DMS53 treated with DMSO at 0.1 percent for 48 hours (cell line): ENCODE data around the gene GJB3.
"Not testable (repeated sequence)": the region's sequence is repeated elsewhere in the genome, so short reads cannot be mapped to it uniquely, and the experiment has no call there.

ENCODE experiments used
- DNase-seq: peaks from one replicate; lab custom pipeline; 2025; ENCODE audit not compliant: unreplicated experiment; lab: John Stamatoyannopoulos, UW

GJB3 gene

DNA sequence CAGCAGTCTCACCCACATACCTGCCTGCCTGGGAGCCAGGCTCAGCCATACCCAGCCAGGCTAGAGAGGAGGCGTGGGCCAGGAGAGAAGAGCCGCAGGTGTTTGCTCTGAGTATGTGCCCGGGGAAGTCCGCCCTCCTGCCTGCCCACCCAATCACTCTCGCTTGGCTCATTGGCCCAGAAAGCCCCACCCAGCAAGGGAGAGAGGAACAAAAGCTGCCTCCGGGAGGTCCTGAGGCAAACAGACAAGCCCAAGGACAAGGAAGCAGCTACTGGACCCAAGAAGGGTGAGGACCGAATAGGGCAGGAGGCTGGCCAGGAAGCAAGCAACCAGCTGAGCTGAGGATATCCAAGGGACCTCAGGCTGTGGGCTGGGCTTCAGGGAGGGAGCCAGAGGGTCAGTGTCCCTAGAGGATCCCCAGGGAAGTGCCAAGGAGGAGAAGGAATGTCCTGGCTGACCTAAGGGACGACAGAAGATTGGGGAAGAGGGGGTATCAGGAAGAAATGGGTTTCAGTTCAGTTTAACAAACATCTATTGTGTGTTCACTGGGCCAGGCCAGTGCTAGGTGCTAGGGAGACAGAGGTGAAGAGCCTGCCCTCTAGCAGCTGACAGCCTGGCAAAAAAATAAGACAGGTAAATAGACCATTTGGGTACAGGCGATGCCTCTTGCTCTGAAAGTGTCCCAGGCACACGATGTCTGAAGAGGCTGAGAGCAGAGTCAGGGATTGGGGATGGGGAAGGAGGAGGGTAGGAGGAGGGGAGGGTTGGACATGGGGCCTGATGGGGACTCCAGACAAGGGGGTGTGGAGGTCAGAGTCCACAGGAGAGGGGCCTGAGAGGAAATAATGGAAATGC, 21.3 kb upstream of the GJB3 start, which contains the start of gene GJB4:
TSS of gene GJB4 (plus strand) at position 238 of the 855 bp plus-strand sequence. CDS start 1,515 bp downstream, outside the sequence.
- no peak for DNase-seq

DNA sequence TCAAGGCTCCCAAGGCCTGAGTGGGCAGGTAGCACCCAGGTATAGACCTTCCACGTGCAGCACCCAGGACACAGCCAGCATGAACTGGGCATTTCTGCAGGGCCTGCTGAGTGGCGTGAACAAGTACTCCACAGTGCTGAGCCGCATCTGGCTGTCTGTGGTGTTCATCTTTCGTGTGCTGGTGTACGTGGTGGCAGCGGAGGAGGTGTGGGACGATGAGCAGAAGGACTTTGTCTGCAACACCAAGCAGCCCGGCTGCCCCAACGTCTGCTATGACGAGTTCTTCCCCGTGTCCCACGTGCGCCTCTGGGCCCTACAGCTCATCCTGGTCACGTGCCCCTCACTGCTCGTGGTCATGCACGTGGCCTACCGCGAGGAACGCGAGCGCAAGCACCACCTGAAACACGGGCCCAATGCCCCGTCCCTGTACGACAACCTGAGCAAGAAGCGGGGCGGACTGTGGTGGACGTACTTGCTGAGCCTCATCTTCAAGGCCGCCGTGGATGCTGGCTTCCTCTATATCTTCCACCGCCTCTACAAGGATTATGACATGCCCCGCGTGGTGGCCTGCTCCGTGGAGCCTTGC, 19.7 kb upstream of the GJB3 start:
- no peak for DNase-seq

DNA sequence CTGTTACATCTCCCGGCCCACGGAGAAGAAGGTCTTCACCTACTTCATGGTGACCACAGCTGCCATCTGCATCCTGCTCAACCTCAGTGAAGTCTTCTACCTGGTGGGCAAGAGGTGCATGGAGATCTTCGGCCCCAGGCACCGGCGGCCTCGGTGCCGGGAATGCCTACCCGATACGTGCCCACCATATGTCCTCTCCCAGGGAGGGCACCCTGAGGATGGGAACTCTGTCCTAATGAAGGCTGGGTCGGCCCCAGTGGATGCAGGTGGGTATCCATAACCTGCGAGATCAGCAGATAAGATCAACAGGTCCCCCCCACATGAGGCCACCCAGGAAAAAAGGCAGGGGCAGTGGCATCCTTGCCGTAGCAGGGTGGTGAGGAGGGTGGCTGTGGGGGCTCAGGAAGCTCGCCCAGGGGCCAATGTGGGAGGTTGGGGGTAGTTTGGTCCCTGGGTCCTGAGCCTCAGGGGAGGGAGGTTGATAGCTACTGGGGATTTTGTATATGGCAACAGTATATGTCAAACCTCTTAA, 19.2 kb upstream of the GJB3 start:
- no peak for DNase-seq

DNA sequence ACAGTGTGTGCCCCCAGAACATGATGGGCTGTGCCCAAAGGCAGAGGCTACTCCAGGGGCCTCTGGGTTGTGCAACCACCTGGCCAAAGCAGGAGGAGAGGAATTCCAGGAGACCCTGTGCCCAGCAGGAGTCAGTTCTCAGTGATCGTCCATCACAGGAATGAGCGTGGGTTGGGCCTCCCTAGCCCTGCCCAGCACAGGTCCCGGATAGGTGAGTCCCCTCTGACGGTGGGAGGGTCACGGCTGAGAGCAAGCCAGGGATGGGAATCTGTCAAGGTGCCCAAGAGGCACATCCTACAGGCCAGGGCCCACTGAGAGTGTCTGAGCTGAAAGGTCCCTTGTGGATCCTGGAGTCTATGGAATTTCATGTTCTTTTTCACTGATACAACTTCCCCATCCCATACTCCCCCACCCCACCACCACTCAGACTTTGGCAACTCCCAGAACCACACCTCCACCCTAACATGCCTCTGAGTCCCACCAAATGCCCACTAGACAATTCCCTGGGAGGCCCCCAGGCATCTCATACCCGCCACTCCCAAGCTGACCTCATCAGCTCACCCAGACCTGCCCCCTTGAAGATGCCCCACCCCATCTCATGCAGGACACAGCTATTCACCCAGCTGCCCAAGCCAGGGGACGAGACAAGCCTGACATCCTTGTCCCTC, 18.4 kb upstream of the GJB3 start:
- no peak for DNase-seq

DNA sequence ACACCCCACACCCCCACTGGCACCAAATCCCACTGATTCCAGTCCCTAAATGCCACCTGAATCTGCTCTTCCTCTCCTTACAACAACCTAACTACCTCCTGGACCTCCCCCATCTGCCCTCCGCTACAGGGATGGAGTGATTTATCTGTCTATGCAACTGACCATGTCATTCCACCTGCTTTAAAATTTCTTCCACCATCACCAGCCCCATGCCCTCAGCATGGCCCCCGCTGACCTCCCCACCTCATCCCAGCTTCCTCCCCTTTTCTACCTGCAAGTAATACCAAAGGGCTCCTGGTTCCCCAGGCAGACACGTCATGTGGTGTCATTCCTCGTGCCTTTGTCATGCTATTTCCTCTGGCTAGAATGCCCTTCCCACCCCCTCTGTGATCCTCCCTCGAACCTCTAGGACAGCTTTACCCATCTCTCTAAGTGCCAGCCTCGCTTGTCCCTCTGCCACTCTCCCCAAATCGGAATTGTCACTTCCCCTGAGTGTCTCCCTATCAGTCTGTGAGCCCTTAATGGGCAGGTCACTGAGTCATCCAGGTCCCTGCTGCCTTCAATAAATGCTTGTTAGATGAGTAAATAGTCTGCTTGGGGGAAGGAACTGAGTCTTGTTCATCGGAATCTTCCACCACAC, 17.8 kb upstream of the GJB3 start:
- DNase-seq, result peak; percentile 20

DNA sequence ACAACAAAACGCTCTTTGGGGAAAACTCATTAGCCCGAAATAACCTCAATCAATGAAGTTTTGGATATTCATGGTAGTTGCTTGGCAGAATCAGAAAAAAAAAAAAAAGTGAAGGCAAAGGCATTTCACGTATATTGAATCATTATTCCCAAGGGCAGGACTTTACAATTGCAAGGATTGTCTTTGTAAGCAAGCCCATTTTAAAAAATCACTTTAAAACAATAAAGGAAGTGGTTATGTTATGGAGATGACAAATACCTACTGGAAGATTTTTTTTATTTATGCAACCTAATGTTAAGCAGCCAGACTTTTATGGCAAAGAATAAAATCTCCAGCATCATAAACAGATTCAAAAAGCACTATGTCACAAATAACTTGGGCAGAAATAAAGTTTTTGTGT, 12.2 kb upstream of the GJB3 start:
- DNase-seq, result no peak

DNA sequence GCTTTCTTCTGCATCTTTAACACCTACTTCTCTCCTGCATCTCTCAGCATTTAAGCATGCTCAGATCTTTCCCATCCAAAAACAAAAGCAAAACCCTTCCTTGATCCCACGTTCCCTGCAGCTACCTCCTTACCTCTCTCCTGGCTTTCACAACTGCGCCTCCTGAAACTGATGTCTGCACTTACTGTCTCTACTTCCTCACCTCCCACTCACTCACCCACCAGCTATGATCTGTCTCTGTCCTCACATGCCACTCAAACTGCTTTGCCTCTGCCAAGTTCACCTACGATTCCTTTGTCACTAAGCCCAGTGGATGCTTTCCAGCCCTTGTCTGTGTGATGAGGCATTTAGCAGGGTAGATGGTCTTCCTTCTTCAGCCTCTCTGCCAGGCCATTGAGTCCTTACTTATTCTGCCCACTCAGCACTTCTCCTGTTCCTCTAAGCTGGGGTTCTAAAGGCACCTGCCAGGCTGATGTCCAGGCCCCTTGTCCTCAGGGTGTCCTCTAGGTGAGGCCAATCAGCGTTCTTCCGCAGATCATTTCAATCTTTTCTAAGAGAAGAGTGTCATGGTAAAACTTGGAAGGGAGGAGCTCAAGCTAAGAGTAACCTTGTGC, 10.0 kb upstream of the GJB3 start:
- DNase-seq, result no peak

DNA sequence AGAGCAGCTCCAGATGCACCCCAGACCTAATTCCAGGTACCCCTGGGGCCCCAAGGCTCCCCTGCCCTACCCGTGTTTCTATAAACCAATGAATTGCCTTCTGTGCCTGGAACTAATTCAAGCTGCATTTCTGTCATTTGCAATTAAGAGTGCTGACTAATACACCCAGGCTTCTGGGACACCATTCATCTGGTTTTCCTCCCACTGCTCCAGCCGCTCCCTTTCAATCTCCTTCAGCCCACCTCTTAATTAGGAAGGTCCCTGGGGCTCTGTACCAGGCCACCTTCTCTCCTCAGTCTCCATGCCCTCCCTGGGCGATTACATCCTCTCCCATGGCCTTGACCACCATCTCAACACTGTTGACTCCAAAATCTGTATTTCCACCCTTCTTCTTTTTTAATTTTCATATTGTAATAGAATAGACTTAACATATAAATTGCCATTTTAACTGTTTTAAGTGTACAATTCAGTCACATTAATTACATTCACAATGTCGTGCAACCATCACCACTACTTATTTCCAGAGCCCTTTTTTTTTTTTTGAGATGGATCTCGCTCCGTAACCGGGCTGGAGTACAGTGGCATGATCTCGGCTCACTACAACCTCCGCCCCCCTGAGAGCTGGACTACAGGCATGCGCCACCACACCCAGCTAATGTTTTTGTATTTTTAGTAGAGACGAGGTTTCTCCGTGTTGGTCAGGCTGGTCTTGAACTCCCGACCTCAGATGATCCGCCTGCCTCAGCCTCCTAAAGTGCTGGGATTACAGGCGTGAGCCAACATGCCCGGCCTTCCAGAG, 9.2 kb upstream of the GJB3 start:
- DNase-seq, result no peak

DNA sequence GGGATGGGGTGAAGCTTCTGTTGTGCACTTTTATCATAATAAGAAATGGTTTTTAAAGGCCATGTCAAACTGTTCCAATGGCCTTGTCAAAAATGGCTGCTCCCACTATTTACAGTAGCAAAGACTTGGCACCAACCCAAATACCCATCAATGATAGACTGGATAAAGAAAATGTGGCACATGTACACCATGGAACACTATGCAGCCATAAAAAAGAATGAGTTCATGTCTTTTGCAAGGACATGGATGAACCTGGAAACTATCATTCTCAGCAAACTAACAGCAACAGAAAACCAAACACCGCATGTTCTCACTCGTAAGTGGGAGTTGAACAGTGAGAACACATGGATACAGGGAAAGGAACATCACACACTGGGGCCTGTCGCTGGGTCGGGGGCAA, 7.9 kb upstream of the GJB3 start:
- not testable (repeated sequence) for DNase-seq

DNA sequence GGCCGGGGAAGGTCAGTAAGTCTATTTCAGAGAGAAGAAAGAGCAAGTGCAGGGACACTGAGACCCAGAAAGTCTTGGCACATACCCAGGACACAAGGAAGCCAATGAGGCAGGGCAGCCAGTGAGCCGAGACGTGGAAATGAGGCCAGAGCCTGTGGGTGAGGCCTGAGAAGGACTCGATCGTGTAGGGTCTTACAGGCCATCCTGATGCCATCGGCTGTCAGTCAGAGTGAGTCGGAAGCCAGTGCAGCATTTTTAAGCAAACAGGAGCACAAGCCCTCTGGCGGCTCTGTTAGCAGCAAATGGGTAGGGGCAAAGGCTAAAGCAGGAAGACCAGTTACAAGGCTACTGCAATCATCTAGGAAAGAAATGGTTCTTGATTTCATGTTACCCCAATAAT, 6.1 kb upstream of the GJB3 start:
- no peak for DNase-seq

DNA sequence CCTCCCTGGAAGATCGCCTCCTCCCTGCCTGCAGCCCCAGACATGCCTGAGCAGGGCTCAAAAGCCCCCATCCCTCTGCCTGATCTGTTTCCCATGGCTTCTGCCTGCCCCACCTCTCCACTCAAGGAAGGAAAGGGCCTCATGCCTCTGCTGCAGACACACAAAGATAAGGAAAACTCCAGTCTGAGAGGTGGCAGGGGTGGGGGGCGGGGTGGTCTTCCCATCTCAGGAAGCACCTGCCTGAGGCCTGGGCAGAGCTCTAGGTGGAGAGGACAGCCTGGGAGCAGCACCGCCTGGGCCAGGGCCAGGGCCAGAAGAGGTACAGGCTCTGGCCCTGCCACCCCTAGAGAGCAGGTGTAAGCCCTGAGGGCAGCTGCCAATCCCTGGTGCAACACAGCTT, 4.1 kb upstream of the GJB3 start:
- DNase-seq, result no peak

DNA sequence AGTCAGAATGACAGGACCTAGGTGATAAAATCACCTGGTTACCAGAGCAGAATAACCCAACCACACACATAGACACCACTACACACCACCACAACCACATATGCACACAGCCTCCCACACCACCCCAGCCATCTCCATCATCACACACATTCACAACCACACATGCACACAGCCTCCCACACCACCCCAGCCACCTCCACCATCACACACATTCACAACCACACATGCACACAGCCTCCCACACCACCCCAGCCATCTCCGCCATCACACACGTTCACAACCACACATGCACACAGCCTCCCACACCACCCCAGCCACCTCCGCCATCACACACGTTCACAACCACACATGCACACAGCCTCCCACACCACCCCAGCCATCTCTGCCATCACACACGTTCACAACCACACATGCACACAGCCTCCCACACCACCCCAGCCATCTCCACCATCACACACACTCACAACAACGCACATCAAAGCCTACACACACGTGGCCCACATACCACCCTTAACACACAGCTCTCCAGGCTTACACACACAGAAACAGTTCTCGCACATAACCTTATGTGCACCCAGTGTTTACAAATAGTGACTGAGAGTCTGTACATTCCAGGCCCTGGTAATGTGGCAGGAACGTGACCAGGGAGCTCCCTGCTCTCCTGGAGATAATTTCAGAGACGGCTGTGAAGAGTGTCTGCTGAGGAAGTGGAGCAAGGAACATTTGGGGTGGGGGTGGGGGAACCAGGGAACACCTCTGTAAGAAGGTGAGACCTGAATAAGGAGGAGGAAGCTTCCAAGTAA, 3.3 kb upstream of the GJB3 start:
- no peak for DNase-seq

DNA sequence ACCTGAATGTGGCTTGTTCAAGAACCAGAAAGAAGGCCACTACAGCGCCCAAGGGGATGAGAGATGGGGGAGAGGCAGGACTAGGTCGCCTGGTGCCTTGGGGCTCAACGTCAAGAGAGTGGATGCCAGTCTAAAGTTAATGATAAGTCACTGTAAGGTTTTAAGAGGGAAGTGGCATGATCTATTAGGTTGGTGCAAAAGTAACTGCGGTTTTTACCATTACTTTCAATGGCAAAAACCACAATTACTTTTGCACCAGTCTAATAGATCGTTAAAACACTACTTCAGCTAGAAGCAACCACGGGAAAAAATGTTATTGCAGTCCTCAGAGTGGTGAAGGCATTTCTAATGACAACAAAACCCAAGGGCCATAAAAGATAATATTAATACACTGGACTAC, 2.6 kb upstream of the GJB3 start:
- no peak for DNase-seq

DNA sequence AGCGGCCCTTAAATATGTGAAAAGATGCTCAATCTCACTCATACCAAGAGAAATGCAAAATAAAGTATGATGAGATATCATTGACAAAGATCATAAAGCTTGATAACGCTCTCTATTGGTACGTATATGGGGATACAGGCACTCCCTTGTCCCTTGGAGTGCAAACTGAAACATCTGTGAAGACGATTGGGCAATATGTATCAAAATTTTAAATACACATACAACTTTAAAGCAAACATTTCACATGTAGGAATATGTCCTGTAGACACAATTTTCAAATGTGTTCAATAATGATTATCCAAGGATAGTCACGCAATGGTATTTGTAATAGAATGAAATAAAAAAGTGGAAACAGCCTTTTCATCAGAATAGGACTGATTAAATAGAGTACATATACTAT, 2.0 kb upstream of the GJB3 start:
- DNase-seq, result no peak

DNA sequence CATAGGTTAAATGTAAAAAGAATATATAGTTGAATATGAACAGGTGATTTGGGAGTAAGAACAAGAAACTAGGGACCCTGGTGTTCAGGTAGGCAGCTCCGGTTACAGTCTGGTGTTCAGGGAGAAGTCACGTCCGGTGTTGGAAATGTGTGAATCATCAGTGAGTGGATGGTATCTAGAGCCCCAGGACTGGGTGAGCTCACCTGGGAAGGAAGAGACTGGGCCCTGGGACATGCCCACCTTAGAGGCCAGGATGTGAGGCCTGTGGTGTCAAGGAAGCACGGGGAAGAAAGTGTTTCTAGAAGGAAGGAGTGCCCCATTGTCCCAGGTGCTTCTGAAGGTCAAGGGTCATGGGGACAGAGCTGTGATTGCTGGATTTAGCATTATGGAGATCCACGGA, 1.5 kb upstream of the GJB3 start:
- DNase-seq, result no peak

DNA sequence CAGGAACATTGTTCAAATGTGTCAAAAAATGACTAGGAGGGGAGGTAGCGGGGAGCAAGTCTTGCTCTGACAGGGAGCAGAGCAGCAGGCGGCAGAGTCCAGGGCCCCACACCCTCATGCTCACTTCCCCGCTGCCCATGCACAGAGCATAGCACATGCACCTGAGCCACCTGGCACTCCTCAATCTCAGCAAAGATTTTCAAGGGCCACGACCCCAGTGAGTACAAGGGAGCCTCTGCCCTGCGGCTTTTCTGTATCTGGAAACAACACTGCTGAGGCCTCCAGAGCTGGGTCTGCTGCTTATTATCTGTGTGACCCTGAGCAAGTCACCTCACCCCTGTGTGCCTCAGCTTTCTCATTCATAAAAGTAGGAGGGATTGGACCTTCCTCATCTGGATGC, 1.1 kb upstream of the GJB3 start:
- no peak for DNase-seq

DNA sequence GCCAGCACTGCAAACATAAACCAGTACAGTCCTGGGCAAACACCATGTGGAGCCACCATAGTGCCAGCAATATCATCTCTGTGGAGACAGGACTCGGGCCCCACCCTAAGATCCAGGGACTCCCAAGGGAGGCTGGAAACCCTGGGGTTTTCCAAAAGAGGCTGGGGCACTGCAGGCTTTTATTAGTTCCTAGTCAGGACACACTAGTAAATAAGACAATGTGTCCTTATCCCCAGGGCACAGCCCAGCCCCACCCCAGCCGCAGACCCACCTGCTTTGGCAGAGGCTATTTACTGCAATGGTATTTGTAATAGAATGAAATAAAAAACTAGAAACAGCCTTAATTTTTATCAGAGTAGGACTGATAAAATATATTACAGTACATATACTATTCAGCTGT, 486 bp upstream of the GJB3 start:
- DNase-seq, result no peak

DNA sequence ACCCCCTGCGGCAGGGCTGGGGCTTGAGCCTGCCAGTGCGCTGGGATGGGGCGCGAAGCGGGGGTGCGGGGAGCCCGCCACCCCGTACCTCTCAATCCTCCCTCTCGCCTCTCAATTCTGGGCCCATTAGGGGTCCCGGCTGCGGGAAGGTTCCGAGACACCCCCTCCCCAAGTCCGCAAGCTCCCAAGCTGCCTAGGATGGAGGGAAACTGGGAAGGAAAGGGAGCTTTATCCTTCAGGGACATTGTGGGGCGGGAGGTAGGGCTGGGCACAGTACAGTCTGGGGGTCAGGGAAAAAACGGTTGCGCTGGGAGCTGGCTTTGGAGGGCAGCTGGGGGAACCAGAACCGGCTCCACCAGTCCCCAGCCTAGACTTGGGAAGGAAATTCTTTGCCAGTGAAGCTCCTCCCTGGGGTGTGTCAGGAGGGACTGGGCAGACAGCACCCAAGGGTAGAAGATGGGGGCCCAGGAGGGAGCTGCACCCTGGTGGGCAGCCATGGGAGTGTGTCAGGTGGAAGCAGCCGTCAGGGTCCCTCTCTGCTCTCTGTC, 904 bp downstream of the GJB3 start:
- DNase-seq, result no peak

DNA sequence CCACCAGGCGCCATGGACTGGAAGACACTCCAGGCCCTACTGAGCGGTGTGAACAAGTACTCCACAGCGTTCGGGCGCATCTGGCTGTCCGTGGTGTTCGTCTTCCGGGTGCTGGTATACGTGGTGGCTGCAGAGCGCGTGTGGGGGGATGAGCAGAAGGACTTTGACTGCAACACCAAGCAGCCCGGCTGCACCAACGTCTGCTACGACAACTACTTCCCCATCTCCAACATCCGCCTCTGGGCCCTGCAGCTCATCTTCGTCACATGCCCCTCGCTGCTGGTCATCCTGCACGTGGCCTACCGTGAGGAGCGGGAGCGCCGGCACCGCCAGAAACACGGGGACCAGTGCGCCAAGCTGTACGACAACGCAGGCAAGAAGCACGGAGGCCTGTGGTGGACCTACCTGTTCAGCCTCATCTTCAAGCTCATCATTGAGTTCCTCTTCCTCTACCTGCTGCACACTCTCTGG, 3.8 kb downstream of the GJB3 start:
- no peak for DNase-seq
